ENCODE data around the gene COG1. TPM values are rescaled to one million over a fixed set of nuclear protein-coding genes. Genes with fewer than 3 reads are reported as not detected.
A peak's percentile ranks its signal among the peaks of the same experiment; 100 is the strongest.

The COG1 gene
- total and polyA plus RNA-seq, 9 of the 15 experiments (the other 6 are each of a cell fraction or from before 2014, with no cell fraction given) = 9.5 to 26.8 (median 12.9) TPM

DNA sequence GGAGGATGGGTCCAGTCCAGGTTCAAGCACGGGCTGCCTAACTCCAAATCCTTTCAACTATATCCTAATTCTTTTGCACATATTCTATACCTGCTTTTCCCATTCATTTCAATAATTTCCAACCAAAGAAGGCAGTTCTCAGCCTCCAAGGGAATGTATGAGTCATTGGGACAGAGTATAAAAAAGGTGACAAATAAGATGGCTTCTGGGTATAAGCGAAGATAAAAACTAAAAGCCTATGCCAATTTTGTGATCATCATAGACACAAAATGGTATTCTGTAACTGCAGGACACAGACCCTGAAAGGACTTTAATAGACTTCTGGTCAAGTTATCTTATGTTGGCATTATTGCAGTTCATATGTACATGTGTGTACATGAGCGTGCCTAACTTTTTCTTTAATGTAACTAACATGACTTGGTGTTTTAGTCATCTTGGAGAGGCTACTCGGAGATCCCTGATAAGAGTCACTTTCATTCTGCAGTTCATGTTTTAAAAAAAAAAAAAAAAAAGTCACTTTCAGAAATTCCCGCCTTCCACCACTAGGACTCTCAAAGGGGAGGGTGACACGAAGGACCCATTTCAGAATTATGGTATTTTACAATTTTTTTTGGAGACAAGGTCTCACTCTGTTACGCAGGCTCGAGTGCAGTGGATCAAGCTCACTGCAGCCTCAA is 17.3 kb downstream of the COG1 start (continued):
- TF ChIP-seq SOX6 (IDR thresholded peaks at IDR 0.05) (0 out of 2 replicates have a peak, but pooled peaks have one; percentile 13), FUS (optimal IDR thresholded peaks at IDR 0.05; ENCODE audit: low read depth, low read length) (no peak), TCF3 (CRISPR knock-in tag; IDR thresholded peaks at IDR 0.05) (0 out of 2 replicates have a peak, but pooled peaks have one; percentile 11), ZNF551 (CRISPR knock-in tag; IDR thresholded peaks at IDR 0.05) (no peak), MAFK (IDR thresholded peaks at IDR 0.05; ENCODE audit: low read length) (peak; percentile 23; the same call in 1 of the 2 replicates), SMARCA5 (IDR thresholded peaks at IDR 0.05) (no peak), LEF1 (IDR thresholded peaks at IDR 0.05) (peak; percentile 53; the same call in 1 of the 2 replicates), FOXJ3 (CRISPR knock-in tag; IDR thresholded peaks at IDR 0.05) (no peak), SUPT5H (IDR thresholded peaks at IDR 0.05) (no peak), FOS (IDR thresholded peaks at IDR 0.05; ENCODE audit: extremely low read depth, insufficient read length) (no peak), HNRNPK (IDR thresholded peaks at IDR 0.05; ENCODE audit: low read depth, low read length, poor library complexity, severe bottlenecking) (no peak), EP300 (IDR thresholded peaks at IDR 0.05; ENCODE audit: low read length) (no peak)
- TF ChIP-seq, protein P1, sequence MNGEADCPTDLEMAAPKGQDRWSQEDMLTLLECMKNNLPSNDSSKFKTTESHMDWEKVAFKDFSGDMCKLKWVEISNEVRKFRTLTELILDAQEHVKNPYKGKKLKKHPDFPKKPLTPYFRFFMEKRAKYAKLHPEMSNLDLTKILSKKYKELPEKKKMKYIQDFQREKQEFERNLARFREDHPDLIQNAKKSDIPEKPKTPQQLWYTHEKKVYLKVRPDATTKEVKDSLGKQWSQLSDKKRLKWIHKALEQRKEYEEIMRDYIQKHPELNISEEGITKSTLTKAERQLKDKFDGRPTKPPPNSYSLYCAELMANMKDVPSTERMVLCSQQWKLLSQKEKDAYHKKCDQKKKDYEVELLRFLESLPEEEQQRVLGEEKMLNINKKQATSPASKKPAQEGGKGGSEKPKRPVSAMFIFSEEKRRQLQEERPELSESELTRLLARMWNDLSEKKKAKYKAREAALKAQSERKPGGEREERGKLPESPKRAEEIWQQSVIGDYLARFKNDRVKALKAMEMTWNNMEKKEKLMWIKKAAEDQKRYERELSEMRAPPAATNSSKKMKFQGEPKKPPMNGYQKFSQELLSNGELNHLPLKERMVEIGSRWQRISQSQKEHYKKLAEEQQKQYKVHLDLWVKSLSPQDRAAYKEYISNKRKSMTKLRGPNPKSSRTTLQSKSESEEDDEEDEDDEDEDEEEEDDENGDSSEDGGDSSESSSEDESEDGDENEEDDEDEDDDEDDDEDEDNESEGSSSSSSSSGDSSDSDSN (IDR thresholded peaks at IDR 0.05; ENCODE audit: borderline replicate concordance in 1 of 2, low read depth in 2 of 2, low read length in 2 of 2) = no peak
- TF ChIP-seq, protein P2, sequence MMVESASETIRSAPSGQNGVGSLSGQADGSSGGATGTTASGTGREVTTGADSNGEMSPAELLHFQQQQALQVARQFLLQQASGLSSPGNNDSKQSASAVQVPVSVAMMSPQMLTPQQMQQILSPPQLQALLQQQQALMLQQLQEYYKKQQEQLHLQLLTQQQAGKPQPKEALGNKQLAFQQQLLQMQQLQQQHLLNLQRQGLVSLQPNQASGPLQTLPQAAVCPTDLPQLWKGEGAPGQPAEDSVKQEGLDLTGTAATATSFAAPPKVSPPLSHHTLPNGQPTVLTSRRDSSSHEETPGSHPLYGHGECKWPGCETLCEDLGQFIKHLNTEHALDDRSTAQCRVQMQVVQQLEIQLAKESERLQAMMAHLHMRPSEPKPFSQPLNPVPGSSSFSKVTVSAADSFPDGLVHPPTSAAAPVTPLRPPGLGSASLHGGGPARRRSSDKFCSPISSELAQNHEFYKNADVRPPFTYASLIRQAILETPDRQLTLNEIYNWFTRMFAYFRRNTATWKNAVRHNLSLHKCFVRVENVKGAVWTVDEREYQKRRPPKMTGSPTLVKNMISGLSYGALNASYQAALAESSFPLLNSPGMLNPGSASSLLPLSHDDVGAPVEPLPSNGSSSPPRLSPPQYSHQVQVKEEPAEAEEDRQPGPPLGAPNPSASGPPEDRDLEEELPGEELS (CRISPR knock-in tag; IDR thresholded peaks at IDR 0.05; ENCODE audit: borderline replicate concordance) = no peak
- TF ChIP-seq, protein P3, sequence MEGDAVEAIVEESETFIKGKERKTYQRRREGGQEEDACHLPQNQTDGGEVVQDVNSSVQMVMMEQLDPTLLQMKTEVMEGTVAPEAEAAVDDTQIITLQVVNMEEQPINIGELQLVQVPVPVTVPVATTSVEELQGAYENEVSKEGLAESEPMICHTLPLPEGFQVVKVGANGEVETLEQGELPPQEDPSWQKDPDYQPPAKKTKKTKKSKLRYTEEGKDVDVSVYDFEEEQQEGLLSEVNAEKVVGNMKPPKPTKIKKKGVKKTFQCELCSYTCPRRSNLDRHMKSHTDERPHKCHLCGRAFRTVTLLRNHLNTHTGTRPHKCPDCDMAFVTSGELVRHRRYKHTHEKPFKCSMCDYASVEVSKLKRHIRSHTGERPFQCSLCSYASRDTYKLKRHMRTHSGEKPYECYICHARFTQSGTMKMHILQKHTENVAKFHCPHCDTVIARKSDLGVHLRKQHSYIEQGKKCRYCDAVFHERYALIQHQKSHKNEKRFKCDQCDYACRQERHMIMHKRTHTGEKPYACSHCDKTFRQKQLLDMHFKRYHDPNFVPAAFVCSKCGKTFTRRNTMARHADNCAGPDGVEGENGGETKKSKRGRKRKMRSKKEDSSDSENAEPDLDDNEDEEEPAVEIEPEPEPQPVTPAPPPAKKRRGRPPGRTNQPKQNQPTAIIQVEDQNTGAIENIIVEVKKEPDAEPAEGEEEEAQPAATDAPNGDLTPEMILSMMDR (IDR thresholded peaks at IDR 0.05 in 2 of 3, conservative IDR thresholded peaks at IDR 0.05 in 1 of 3; ENCODE audit: insufficient read depth in 2 of 3, low read depth in 1 of 3, low read length in 3 of 3) = peak; percentile 39 to 64 (median 57); a peak in 5 of 6 replicates
- TF ChIP-seq, protein P4, sequence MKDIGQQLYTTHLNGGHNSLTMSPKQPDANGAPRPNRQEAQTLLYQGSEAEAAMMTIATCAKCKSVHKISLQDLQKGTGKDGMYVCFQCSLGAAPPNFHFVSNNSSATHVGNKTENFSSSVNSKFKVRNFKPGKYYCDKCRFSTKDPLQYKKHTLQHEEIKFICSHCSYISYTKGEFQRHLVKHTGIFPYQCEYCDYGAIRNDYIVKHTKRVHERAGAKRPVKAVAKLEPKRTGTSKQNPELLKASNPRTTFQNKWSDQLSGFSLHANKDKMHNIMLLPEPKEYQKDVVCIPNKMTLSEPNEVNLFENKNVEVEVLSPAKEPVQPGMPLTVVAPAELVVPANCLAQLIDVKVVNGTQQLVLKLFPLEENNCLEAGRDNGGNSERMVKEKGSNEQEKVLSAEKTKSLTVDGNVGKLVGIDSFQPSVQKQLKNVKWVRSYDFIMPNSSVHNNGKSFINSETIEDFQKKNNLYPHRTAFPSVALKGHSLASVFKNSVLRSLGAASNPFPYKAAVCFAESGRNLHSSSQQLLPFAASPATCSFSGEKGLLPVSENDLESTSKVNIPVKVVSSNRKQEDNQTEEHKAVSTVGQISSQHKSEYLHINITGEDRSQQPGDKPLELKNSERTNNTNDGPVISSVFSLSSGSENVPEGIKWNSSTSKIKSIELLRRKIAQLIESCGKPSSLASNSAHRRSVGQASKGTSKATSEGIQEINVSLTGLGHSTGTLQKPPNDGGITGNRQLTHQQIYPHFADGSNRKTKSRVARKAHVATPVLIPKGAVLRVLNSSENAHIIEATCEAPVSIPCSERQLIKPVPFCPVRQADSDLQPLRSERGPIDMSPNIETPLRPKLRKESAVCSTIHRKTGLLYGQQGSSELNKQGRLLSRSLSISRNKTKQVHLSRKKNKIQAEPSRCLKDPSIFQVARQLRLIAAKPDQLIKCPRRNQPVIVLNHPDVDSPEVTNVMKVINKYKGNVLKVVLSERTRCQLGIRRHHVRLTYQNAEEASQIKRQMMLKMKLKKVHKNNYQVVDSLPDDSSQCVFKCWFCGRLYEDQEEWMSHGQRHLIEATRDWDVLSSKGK (CRISPR knock-in tag; IDR thresholded peaks at IDR 0.05) = no peak
- TF ChIP-seq, protein P5, sequence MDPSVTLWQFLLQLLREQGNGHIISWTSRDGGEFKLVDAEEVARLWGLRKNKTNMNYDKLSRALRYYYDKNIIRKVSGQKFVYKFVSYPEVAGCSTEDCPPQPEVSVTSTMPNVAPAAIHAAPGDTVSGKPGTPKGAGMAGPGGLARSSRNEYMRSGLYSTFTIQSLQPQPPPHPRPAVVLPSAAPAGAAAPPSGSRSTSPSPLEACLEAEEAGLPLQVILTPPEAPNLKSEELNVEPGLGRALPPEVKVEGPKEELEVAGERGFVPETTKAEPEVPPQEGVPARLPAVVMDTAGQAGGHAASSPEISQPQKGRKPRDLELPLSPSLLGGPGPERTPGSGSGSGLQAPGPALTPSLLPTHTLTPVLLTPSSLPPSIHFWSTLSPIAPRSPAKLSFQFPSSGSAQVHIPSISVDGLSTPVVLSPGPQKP (CRISPR knock-in tag; IDR thresholded peaks at IDR 0.05) = no peak

Measured in K562 (cell line).